Amniotic epithelial cell (primary cell): ENCODE measurements around the gene LYZL2.
"Not testable (repeated sequence)": the region's sequence is repeated elsewhere in the genome, so short reads cannot be mapped to it uniquely, and the experiment has no call there.

Experiments
- DNase-seq: peaks from one replicate; pipeline ENCODE4 v3.0.0-alpha.2; 2010; ENCODE audit warnings: low read depth

Gene LYZL2

DNA sequence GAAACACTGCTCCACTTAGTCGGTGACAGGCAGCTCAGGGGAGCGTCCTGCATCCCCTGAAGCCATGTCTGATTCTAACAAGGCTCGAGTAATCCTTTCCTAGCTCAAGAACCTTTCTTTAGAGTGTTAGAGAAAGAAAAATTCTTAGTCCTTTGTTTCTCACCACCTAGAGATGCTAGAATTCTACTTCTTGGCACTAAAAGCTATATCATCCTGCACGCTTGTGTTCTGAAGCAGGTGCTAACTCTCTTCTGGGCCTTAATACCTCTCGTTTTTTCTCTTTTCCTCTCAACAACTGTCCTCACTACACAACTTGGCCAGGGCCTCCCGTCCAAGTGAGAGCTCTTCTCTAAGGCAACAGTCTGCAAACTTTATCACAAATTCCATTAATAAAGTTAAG is at the start of gene LYZL2:
LYZL2 (minus strand) TSS at position 101 of the 400 bp plus-strand sequence. CDS start 2,838 bp downstream, outside the sequence.
- DNase-seq: no peak

DNA sequence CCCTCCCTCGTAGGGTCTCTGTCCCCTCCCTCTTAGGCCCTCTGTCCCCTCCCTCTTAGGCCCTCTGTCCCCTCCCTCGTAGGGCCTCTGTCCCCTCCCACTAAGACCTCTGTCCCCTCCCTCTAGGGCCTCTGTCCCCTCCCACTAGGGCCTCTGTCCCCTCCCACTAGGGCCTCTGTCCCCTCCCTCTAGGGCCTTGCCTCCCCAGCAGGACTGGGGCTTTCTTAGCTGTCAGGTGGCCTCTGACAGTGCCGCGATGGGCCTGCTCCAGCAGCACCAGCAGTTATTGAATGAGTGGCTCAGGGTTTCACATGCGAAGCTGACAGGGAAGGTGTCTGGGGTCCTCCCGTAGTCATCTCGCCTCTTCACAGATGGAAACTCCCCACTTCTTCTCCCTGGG is 48.1 kb upstream of the LYZL2 start:
- DNase-seq: not testable (repeated sequence)

DNA sequence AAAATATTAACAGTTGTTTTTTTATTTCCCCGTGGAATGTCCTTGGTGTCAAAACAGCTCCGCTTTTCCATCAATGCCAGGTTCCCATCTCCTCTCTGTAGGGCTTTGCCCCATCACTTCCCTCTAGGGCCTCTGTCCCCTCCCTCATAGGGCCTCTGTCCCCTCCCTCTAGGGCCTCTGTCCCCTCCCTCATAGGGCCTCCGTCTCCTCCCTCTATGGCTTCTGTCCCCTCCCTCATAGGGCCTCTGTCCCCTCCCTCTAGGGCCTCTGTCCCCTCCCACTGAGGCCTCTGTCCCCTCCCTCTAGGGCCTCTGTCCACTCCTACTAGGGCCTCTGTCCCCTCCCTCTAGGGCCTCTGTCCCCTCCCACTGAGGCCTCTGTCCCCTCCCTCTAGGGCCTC is 47.6 kb upstream of the LYZL2 start:
- DNase-seq: not testable (repeated sequence)

DNA sequence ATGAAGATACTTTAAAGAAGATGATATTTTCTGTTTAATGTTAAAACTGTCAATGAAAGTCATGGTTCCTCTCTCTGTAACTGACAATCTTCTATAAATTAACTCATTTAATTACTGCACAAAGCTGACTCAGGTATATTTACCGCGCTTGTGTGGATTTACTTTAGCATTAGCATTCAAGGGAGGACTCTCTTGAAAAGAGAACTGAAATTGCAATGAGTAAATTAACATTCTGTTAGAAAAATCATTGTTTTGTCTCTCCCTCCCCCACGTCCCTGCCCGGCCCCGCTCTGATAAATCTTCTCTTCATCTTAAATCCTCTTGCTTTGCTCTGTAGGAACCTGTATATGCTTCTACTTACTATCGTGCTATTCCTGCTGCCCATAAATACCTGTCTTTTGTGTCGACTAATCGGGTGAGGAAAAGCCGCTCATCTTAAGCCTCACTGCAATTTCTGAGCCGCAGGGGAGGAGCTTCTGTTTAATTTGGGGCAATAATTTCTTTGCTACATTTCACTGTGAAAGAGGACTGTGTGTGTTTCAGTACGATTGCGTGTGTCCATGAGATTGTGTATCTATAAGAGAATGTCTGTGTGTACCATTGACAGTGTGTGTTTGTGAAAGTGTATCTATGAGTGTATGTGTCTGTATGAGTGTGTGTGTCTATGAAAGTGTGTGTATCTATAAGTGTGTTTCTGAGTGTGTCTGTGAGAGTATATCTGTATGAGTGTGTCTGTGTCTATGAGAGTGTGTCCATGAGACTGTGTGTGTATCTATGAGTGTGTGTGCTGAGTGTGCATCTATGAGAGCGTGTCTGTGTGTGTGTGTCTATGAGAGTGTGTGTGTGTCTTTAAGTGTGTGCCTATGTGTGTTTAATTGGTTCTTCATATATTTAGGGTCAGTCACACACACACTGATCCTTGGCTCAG is 46.5 kb upstream of the LYZL2 start:
- DNase-seq: no peak

DNA sequence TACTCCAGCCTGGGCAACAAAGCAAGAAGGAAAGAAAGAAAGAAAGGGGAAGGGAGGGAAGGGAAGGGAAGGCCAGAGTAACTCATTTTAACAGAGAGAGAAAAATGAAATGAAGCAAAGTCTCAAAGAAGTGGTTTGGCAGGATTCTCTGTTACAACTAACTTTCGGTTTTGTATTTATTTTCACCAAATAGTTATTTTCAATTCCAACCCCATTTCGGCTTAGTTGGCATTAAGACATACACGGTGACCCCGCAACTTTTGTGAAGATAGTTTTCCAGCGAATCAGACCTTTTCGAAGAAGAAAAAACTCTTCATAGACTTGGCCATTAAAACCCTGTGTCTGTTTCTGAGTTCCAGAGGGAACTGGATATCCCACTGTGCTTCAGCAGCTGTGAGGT is 45.2 kb upstream of the LYZL2 start:
- no peak for DNase-seq

DNA sequence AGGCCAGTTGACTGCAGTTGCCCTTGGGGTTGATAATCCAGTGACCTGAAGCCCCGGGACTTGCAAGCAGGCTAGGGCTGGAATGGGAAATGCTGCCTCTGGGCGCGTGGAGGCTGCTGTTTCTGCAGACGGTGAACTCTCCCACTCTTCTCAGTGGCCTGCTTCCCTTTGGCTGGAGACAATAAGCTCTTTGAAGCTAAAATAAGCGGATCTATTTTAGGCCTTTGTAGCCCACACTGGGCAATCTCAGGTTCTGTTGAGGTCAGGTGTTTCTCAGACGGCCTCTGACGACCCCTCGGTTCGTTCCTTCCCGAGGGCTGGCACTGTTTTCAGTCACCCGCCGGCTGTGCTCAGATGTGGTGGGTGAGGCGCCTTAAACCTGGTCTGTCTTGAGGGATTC is 43.7 kb upstream of the LYZL2 start:
- not testable (repeated sequence) for DNase-seq

DNA sequence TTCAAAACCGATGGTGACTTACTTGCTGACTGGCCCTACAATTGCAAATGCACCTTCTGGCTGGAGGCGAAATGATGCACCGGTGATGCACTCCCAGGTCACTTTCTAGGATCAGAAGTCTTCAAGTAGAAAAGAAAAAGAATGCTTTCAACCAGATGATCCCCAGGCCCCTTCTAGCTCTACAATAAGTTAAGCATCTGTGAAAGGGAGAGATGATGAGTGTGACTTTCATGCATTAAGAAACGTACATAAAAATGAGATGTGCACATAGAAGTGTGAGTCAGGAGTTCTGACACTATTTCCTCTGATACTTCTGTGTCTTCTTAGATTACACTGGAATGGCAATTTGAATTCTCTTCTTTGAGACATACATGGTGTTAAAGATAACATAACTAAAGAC is 42.8 kb upstream of the LYZL2 start:
- not testable (repeated sequence) for DNase-seq

DNA sequence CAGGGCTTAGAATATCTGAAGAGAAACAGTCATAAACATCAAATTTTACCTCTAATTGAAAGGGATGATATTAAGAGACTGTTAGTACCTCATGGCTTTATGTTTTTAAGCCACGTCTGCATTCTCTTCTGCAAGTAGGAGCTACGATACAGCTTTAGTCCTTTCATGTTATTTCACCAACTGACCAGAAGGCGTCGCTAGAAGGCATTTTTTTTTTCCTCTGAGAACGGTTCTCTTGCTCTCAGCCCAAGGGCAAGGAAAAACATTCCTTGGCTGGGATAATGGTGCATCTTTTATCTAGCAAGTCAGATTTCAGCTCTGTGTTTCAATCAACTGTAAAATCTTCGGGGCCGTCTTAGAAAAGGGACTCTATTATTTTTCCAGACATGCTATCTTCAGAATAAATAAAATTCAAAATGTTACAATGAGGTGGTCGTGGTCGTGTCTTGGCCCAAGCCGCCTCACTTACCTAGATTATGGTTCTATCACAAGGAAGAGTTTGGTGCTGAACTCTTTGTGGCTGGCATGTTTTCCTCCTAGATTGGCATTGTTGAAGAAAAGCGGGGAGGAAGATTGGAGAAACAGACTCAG is 41.6 kb upstream of the LYZL2 start:
- peak; percentile 77 for DNase-seq

DNA sequence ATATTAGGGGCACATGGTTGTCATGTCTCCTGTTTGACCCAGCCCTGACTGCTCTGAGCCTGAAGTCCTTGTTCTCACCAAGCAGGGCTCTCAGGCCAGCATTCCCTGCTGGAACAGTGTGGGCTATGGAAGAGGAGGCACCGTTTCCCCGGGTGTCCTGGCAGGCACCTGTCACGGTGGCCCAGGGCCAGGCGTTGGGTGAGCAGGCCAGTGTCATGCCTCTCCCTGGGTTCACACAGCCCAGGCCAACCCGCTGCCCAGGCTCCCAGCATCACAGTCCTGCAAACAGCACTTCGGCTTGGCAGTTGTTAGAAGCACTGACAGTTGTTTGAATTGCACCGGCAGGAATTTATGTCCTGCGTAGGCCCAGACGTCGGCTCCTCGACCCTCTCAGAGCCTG is 38.4 kb upstream of the LYZL2 start:
- DNase-seq: not testable (repeated sequence)

DNA sequence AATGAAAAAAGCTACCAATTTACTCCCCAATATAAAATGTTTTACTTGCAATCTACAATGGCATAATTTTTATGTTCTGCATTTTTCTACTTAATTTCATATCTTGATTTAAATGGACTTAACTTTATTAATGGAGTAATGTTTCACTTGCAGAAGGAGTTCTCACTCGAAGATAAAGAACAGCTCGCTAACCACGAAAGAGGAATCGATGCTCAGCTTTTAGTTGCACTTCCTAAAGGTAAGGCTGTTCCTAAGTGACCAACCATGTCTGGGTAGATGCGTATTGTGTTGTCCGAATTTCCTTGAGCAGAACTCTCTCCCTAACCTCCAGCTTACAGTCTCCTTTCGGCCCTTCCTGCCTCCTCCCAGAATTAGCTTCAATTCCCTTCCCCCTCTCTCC is 33.9 kb upstream of the LYZL2 start:
- DNase-seq: not testable (repeated sequence)

DNA sequence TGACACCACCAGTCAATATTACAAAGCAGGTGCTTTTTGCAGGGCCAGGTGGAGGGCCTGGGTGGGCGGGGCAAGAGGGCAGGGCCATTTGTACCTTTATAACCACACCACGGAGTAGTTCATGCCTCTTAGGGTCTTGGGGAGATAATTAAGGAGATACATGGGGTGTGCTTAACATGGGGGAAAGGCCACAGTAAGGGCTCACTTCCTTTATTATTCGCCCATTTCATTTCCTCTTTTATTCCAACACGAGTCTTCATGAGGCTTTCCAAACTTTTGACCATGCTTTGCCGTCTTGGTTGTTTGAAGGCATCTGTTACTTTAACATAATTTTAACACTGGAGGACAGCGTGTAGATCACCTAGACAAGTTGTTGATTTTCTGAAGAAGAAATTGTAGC is 33.3 kb upstream of the LYZL2 start:
- DNase-seq: no peak

DNA sequence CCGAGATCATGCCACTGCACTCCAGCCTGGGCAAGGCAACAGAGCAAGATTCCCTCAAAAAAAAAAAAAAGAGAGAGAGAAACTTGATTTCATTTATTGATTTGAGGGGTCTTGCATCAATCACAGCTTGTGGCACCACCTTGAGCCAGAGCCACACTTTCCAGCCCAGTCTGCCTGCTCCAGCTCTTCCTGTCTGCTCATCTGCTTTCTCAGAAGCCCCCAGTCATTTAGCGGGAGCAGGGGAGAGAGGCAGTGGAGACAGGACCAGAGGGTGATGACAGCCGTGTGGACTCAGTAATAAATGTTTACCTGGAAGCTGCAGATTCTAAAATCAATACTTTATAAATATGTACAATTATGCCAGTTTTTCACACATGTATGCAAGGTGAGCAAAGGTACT is 30.8 kb upstream of the LYZL2 start:
- not testable (repeated sequence) for DNase-seq

DNA sequence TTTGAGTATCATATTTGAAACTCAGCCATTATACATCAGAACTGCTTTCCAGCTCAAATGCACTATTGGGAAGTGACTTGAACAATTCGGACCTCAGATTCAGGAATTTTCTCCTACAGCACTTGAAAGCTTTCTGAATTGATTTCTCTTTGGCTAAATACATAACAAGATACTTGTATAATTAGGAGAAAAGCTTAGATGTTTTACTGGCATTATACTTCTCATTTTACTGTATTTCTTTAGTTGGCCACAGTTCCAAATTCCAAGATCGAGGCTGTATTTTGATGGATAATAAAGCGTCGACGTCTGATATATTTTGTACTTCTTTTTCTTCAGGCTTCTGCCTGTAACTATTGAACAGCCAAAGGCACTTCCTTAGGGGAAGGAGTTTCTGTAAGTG is 26.7 kb upstream of the LYZL2 start:
- DNase-seq: no peak

DNA sequence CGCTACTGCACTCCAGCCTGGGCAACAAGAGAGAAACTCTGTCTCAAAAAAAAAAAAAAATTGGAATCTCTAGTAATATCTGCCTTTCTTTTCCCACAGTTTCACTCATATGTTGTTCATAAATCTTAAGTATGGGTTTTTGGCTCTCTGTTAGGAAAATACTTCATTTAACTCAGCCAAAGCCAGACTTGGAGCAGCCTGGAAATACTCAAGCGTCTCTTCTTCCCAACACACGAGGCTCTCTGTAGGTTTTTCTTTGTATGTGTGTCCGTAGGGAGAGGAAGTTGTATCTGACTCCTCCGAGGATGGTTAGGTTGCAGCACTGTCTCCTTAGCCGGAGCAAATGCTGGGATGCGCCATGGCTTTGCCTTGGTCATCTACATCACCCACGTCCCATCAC is 25.4 kb upstream of the LYZL2 start:
- not testable (repeated sequence) for DNase-seq

DNA sequence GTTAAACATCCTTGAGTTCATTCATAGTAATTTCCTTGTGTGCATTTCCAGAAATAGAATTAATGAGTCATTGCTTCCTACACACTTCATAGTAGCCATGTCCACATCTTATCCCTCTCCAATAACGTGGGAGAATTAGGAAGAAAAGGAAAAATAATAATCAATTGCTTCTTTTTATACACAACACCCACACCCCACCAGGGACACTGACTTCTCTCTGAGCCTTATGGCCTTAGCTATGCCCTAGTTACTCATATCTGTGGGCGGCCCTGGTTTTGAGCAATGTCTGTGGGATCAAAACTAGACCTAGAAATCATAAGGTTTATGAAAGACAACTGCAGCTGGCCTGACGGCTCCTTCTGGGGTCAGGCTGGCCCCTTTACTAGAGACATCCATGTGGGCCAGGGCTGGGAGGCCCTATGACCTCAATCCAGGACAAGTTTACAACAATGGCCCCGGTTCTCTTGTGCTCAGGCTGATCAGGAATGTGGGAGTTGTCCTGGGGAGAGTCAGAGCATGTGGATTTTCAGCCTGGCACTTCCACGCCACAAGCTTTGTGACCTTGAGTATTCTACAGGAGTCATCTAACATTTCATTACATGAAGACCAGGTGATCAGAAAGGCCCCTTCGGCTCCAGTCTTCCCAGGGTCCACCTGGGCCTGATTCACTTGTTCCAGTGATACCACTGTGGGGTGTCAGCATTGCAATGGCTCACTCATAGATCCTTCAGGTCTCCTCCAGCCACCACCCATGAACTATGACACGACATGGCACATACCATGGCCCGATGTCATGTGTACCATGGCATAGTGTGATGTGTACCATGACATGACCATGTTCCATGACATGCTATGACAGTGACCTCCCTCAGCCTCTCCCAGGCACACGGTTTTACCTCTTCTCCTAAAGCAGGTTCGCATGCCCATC is 22.2 kb upstream of the LYZL2 start:
- peak; percentile 54 for DNase-seq

DNA sequence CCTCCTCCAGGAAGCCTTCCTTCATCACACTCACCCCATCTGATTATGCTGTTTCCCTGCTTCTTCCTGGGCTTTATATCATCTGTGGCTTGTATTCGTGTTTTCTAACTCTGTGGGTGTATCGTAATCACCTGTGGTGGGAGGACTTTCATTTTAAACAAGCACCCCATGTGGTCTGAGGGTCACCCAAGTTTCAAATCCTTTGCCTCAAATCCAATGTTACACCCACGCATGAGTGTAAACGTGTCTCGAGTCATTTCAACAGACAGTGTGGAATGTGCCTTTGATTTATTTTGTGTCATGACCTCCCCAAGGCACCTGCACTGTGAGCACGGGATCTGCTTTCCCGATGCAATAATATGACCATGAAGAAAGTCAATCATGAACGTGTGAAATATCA is 17.5 kb upstream of the LYZL2 start:
- no peak for DNase-seq

DNA sequence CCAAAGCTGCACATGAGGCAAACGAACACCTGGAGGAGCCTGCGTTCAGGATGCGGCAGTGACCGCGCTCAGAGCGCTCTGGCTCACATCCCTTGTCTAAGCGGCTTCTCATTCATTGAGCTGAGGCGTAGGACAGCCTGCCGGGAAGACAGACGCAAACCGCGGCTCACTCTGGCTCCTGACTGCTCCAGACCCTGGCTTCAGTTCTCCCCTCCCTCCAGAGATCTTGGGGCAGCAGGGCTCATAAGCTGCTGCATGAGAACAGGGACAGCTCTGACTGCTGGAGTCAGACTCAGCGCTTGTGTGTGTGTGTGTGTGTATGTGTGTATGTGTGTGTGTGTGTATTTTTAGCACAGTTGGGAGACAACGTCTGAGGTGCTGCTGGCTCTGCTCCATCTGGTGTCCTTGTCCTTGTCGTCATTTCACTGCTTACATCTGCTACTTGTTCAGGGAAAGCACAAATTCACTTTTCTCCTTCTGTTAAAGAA is 15.8 kb upstream of the LYZL2 start:
- peak; percentile 36 for DNase-seq

DNA sequence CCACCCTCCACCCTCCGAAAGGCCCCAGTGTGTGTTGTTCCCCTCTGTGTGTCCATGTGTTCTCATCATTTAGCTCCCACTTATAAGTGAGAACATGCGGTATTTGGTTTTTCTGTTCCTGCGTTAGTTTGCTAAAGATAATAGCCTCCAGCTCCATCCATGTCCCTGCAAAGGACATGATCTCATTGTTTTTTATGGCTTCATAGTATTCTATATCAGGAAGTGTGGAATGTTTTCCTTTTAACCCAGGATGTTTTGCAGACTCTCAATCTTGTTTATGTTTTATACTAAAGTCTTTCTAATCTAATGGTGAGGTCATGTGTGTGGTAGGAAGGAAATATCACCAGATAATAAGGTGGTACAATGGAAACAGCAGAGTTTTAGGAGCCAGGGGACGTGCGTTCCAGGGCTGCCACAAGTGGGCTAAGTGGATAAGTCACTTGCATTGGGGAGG is 14.9 kb upstream of the LYZL2 start:
- DNase-seq: peak; percentile 9

DNA sequence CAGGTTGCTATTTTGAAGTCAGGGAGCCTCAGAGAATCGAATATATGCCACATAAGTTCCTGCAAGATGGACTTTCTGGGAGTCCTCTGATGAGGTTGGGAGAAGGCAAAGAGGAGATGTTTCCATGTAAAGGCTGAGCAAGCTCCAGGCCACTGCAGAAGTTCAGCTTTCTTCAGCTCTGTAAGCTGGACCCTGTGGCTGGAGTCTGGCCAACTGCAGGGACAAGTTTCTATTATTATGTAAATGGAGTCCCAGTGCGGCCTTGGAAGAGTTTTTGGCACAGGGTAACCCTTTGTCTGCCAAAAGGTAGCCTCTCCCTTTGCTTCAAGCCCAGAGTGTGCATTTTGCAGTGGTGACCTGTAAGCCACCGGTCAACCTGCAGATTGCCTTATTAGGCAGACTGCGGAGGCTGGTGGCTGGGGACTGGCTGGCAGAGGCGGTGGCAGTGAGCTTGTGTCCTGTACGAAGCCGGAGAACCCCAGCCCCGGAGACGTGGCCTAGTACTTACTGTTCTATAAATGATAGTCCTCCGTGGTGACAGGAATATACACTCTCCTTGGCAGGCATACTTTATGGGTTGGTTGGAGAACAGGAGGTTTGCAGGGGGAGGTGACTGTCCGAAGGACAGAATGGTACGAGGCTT is 14.1 kb upstream of the LYZL2 start:
- DNase-seq: not testable (repeated sequence)

DNA sequence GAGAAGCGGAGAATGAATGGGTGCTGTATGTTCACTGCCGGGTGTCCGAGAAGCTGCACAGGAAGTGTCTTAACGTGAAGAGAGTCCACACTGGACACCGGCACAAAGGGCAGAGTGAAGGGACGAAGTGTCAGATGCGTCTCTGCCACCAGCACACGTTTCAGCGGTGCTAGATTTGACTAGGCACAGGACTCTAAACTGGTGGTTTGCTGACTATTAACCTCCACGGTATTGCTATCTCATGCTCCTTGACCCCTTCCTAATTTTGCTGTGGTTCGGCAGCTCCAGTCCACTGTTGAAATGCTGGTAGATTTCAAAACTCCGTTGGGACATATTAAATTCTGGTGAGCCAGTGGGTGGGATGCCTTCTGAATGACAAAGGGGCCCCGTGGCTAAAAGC is 13.3 kb upstream of the LYZL2 start:
- not testable (repeated sequence) for DNase-seq

DNA sequence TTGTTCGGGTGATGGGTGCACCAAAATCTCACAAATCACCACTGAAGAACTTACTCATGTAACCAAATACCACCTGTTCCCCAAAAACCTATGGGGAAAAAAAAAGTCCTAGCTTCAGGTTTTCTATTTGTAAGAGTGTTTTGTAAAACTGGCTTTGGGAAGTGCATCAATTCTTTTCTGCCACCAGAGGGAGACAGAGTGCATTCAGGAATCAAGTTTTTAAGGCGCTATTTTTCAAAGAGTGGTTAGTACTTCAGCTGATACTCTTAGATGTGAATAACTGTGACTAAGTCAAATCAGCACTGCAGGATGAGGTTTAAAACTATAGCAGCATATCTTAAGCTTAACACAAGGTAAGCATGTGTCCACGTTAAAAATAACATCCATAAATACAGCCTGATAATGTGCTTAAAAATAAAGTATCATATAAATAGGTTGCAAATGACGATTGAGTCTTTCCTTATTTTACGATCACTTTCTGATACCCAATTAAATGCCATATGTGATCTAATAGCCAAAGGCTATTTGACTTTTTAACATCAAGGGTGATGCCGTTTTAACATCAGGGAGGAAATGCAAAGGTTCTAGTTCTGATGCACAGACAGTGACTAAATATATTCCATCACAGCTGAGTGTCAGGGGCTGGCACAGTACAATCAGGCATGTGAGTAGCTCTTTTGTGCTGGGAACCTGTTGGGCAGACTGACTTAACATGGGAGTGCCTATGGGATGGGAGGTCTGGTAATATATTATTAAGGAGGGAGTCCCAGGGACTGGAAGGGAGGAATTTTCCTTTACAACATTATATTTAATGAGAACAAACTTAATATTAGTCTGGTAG is 10.6 kb upstream of the LYZL2 start:
- DNase-seq: peak; percentile 67
